ENCODE measurements around the gene PIK3R6. TPM values are rescaled to one million over a fixed set of nuclear protein-coding genes. Genes with fewer than 3 reads are reported as not detected.
A peak's percentile ranks its signal among the peaks of the same experiment; 100 is the strongest.

The PIK3R6 gene
- total and polyA plus RNA-seq, 10 of the 15 experiments (the other 5 are each of a cell fraction or from before 2014, with no cell fraction given): 6.7 to 146 (median 68.2) TPM

DNA sequence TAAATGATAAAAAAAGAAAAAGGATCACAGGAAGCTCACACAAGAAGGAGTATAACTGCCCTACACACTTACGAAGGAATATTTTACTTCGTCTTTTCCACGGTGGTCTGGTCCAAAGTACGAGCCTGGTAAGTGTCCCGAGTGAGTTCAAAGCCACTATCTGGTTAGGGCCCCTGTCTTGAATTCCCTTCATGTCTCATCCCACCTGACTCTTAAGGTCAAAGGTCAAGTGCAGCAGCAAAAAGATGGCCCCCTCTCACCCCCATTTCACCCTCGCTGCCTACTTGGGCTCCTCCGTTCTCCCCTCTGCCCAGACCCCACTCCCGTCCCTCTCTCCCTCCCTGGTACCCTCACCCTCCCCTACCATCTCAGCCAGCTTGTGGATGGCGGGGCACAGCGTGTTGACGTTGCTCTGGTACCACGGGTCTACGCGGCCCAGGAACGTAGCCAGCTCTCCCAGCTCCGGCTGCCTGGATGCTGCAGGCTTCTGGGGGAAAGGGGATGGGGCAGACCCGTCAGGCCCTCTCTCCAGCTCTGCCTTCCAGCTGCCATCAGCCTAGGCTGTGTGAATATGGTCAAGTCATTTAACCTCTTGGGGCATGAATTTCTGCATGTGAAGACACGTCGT lies 40.6 kb downstream of the PIK3R6 start (continued):
- peak; percentile 24 for TF ChIP-seq POLR2AphosphoS2 (IDR thresholded peaks at IDR 0.05; ENCODE audit: low read depth, low read length)
- TF ChIP-seq JUND (IDR thresholded peaks at IDR 0.05; ENCODE audit: low read depth, low read length): no peak
- TF ChIP-seq POLR2AphosphoS5 (IDR thresholded peaks at IDR 0.05; ENCODE audit: low read length): peak; percentile 75; the same call in 1 of the 2 replicates
- TF ChIP-seq NFXL1 (IDR thresholded peaks at IDR 0.05; ENCODE audit: borderline replicate concordance): no peak
- TF ChIP-seq, protein P1, sequence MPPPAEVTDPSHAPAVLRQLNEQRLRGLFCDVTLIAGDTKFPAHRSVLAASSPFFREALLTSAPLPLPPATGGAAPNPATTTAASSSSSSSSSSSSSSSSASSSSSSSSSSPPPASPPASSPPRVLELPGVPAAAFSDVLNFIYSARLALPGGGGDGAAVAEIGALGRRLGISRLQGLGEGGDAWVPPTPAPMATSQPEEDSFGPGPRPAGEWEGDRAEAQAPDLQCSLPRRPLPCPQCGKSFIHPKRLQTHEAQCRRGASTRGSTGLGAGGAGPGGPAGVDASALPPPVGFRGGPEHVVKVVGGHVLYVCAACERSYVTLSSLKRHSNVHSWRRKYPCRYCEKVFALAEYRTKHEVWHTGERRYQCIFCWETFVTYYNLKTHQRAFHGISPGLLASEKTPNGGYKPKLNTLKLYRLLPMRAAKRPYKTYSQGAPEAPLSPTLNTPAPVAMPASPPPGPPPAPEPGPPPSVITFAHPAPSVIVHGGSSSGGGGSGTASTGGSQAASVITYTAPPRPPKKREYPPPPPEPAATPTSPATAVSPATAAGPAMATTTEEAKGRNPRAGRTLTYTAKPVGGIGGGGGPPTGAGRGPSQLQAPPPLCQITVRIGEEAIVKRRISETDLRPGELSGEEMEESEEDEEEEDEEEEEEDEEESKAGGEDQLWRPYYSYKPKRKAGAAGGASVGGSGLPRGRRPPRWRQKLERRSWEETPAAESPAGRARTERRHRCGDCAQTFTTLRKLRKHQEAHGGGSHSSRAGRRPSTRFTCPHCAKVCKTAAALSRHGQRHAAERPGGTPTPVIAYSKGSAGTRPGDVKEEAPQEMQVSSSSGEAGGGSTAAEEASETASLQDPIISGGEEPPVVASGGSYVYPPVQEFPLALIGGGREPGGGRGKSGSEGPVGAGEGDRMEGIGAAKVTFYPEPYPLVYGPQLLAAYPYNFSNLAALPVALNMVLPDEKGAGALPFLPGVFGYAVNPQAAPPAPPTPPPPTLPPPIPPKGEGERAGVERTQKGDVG (CRISPR knock-in tag; IDR thresholded peaks at IDR 0.05): no peak
- TF ChIP-seq RFX5 (IDR thresholded peaks at IDR 0.05; ENCODE audit: low read depth, low read length): no peak
- 0 out of 3 replicates have a peak, but pooled peaks have one; percentile 14 for TF ChIP-seq POU2F2 (IDR thresholded peaks at IDR 0.05; ENCODE audit: borderline replicate concordance, low read depth, low read length)
- TF ChIP-seq HDGF (IDR thresholded peaks at IDR 0.05): no peak
- TF ChIP-seq, protein P2, sequence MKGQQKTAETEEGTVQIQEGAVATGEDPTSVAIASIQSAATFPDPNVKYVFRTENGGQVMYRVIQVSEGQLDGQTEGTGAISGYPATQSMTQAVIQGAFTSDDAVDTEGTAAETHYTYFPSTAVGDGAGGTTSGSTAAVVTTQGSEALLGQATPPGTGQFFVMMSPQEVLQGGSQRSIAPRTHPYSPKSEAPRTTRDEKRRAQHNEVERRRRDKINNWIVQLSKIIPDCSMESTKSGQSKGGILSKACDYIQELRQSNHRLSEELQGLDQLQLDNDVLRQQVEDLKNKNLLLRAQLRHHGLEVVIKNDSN (IDR thresholded peaks at IDR 0.05; ENCODE audit: borderline replicate concordance, extremely low read length, insufficient read depth, low read depth, low read length): no peak
- TF ChIP-seq, protein P3, sequence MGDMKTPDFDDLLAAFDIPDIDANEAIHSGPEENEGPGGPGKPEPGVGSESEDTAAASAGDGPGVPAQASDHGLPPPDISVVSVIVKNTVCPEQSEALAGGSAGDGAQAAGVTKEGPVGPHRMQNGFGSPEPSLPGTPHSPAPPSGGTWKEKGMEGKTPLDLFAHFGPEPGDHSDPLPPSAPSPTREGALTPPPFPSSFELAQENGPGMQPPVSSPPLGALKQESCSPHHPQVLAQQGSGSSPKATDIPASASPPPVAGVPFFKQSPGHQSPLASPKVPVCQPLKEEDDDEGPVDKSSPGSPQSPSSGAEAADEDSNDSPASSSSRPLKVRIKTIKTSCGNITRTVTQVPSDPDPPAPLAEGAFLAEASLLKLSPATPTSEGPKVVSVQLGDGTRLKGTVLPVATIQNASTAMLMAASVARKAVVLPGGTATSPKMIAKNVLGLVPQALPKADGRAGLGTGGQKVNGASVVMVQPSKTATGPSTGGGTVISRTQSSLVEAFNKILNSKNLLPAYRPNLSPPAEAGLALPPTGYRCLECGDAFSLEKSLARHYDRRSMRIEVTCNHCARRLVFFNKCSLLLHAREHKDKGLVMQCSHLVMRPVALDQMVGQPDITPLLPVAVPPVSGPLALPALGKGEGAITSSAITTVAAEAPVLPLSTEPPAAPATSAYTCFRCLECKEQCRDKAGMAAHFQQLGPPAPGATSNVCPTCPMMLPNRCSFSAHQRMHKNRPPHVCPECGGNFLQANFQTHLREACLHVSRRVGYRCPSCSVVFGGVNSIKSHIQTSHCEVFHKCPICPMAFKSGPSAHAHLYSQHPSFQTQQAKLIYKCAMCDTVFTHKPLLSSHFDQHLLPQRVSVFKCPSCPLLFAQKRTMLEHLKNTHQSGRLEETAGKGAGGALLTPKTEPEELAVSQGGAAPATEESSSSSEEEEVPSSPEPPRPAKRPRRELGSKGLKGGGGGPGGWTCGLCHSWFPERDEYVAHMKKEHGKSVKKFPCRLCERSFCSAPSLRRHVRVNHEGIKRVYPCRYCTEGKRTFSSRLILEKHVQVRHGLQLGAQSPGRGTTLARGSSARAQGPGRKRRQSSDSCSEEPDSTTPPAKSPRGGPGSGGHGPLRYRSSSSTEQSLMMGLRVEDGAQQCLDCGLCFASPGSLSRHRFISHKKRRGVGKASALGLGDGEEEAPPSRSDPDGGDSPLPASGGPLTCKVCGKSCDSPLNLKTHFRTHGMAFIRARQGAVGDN (IDR thresholded peaks at IDR 0.05): no peak

Data from GM12878 (cell line).